Measurements from ENCODE around the gene LARGE1.

Gene LARGE1

DNA sequence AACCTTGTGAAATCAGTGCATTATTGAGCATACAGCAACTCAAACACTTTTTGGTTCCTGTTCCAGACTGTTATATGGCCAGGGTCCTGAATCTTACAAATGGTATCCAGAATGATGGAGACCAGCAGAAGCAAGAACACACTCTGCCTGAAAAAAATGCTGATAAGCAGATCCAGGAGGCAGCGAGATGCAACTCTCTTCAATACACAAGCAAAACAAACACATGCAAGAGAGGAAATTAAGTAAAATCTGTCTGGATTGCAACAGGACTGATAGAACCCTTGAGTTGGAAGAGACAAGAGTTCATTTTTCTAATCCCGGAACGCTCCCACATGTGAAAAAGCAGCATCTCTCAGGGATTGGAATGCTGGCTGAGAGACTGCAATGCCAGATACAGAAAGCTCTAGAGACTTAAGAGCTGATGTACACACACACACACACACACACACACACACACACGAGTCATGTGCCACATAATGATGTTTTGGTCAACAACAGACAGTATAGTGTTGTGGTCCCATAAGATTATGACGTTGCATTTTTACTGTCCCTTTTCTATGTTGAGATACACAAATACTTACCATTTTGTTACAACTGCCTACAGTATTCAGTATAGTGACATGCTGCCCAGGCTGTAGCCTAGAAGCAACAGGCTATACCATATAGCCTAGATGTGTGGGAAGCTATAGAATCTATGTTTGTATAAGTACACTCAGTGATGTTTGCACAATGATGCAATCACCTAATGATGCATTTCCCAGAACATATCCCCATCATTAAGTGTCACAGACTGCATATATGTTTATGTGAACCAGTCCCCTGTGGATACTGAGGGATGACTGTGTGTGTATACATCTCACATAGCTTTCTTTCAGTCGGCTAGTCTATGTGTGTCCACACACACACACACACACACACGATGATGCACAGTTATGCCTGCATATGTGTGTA, 406.6 kb downstream of the LARGE1 start:
- DNase-seq: no peak

DNA sequence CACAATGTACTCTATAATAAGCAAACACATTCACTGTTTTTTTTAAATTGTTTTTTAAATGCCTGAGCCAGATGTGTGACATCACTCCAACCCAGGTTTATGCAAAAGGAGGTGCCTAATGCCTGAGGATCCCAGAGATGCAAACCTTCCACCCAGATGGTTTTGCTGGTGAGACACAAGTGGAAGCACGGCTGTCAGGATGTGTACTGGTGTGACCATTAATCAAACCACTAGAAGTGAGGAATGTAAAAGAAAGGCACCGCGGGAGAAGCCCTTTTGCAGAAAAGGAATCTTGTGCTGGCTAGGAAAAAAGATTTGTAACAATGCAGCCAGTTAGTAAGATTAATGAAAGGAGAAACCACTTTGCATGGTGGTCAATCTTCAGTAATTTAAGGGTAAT, 407.4 kb downstream of the LARGE1 start:
- no peak for DNase-seq

DNA sequence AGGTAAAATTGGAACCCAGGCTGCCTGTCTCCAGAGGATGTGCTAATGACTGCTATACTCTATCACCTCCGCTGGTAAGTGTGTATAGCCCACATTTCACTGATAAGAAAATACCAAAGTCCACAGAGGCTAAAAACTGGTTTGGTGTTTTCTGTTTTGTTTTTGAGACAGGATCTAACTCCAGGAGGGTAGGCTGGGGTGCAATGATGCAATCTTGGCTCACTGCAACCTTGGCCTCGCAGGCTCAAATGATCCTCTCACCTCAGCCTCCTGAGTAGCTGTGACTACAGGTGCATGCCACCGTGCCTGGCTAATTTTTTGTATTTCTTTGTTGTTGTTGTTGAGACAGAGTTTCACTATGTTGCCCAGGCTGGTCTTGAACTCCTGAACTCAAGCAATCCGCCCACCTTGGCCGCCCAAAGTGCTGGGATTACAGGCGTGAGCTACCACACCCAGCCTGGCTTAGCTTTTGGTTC, 409.8 kb downstream of the LARGE1 start:
- no peak for DNase-seq

DNA sequence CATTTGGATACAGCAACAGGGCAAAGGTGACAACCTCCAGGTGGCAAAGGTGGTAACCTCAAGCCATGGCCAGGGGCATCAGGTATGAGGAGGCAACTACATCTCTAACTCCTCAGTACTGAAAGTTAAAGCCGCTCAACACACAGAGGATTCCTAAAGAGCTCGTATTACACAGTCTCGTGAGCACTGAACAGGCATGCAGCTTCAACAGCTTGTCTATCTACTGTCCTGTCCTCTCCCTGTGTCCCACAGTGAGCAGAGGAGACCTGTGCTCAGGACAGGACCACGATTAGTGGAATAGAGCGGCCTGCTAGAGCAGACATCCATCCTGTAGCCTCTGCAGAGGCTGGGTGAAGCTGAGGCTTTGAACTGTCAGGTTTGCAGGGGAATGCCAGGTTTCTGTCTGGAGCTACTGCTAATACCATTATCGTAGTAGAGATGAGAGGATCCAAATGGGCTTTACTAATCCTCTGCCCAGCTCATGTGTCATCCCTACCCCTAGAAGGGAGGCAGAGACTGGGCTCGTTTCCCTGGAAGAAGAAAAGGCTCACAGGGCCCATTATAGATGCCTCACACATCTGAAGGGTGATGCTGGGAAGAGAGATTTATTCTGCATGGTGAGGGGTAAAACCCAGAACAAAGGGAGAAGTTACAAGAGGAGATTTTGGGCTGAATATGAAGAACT, 415.2 kb downstream of the LARGE1 start:
- DNase-seq: no peak

DNA sequence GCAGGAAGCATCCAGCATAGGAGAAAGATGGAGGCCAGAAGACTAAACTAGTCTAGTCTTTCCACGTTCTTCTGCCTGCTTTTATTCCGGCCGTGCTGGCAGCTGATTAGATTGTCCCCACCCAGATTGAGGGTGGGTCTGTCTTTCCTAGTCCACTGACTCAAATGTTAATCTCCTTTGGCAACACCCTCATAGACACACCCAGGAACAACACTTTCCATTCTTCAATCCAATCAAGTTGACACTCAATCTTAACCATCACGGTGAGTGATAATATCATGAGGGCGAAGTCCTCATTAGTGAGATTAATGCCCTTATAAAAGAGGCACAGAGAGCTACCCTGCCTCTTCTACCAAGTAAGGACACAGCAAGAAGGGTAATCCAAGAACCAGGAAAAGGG, 424.2 kb downstream of the LARGE1 start:
- no peak for DNase-seq

DNA sequence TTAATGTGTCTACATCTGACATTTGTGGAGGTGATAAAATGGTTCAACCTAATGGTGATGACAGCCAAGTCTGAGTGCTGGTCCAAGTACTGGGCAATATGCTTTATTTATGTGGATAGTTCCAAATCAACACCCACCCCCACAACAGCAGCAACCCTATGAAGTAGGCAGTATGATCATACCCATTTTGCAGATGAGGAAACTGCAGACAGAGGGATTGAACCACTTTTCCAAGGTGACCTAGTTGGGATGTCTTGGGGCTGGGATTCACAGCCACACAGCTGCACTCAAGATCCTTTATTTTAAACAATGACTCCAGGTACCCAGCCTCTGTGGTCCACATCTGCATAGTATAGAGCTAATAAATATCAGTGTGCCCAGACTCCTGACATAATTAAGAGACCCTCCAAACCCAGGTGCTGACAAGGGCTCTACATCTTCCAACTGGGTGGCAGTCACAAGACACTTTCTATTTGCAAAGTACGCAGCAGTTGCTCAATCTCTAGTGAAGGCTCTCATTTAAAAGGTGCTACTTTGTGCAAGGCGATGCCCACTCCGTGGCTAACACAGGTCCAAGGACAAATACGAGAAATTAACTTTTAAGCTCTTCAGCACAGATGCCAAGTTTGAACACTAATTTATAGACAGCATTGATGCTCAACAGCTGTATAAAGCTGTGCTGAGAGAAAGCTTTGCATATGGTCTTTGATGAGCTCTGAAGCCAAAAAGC, 426.6 kb downstream of the LARGE1 start:
- DNase-seq: no peak

DNA sequence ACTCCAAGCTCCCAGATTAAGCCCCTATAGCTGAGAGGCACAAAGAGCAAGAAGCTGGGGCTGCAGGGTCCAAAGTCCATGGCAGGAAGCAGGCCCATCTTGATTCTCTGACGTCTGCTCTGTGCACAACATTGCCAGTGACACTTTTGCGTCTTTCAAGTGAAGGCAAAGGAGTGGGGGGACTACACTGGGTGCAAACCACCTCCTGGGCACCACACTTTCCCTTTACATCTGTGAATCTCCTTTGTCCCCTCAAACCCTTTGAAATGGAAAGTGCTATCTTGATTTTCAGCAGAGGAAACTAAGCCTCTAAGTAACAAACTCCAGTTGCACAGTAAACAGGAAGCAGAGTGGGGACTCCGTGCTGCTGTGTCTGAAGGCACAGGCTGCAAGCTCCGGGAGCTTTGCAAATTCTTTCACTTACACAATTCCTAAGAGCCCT, 428.0 kb downstream of the LARGE1 start:
- DNase-seq: no peak

DNA sequence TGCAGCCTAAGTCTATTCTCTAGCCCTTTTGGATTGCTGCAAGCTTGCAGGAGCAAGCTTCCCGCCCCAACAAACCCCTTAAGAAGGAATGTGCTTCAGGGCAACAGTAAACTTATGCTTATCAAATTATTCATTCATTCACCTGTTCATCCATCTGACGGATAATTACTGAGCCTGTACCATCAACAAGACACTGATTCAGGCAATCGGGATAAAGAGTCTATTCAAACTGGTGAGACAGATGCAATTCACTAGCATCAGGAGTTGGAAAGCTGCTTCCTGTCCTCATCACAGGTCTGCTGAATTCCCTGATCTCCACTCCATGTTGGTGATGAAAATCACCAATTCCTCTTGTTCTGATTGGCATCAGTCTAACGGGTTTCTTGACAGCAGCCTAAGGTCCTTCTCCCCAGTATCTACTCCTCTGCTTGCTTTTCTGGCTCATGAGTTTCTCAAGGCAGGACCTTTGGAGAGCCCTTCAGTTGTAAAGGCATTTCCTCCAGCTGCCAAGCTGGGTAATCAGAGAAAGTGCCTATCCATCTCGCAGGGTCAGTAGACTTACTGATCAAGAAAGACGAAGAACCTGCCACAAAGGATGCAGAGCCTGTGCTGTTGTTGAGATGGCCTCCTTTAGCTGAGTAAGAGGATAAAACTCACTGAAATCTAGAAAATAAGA, 433.1 kb downstream of the LARGE1 start:
- DNase-seq: no peak

DNA sequence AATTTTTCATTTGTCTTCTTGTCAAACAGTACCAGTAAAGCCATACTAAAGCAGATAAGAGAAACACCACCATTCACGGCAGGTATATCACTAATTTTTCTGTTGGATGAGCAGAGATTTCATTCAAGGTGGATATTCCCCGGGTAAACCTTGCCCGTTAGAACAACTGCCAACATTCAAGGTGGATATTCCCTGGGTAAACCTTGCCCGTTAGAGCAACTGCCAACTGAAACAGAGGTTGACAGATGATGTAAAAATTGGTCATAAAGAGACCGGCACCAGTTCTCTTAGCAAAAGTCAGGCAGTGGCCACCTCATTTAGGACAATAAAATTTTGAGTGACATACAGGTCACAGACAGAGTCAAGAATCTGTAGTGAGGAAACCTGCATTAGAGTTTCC, 438.7 kb downstream of the LARGE1 start:
- DNase-seq: no peak

DNA sequence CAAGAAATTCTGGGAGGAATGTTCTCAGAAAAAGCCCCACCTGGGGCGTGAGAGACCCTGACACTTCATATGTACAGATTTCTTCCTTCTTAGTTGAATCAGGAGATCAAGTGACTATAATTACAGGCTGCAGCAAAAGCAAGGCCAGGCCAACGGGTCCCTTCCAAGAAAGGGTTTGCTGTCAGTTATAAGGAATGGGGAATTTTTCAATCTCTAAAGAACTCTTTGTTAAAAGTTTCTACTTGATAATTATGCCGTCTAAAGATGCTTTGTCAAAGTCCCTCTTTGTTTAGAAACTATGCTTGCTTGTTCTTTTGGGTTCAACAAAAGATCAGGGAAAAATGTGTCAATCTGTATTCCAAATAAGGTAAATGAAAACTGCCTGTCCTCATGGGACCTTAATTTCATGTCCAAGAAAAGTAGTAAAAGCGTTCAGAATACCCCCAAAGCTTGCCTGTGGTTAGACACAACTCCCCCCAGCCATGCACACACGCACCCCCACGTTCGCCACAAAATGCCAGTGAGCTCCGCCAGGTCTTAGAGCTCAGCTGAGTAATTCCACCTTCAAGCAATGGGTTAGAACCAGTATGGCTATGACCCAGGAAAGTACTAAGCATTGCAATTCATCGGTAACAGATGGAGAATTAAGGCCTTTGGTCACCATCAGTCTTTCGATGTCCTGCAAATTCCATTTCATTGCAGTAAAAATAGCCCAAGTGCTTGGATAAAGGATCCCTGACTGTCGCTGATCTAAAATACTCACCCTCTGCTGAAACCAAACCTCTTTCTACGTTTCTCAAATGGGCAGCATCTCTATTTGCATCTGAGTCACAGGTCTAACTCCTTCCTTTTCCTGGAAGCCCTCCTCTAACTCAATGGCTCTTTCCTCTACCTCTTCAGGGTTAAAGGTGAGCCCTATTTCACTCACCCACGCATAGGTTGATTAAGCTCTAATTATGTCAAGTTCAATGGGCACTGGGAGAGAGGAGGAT, 442.9 kb downstream of the LARGE1 start:
- DNase-seq: no peak

DNA sequence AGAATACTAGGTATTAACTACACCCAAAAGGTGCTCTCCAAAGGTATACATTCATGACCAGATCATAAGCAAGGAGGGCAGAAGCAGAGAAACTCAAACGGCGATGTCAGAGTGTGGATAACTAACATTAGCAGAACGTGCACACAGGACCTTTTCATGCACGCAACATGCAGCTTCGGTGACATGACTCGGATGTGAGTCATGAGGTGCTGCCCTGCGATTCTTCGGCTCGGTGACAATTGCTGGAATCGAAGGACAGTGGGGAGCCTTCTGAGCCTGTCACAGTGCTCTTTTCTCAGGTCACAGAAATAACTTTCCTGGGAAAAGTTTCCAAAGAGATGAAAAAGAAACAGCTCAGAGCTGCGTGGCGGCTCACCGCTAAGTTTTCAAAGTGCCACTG, 443.6 kb downstream of the LARGE1 start:
- DNase-seq: no peak

DNA sequence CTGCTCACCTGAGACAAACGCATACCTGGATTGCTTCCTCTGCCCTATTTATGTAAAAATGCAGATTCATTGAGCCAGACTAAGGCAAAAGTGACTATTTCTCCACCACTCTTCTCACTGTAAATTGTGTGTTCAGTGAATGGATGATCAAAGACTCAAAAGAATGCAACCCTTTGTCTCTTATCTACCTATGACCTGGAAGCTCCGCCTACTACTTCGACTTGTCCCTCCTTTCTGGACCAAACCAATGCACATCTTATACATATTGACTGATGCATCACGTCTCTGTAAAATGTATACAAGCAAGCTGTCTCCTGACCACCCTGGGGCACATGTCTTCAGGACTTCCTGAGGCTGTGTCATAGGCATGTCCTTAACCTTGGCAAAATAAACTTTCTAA, 444.1 kb downstream of the LARGE1 start:
- DNase-seq: no peak

DNA sequence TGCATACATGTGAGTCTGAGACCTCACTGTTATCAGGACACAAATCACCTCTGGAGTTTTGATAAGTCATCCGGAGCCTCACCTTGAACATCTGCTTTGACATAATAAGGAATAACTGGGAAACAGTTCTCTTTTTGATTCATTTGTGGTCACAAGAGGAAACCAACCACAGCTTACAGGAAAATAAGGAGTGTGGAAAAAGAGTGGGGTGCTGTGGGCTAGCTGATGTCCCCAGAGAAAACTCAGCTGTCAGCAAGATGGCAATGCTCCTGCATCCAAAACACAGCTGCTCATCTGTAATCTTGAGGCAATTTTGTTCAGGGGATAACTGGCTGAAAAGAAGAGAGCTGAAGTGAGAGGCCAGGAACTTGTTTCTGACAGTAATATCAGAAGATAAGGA, 445.7 kb downstream of the LARGE1 start:
- no peak for DNase-seq

DNA sequence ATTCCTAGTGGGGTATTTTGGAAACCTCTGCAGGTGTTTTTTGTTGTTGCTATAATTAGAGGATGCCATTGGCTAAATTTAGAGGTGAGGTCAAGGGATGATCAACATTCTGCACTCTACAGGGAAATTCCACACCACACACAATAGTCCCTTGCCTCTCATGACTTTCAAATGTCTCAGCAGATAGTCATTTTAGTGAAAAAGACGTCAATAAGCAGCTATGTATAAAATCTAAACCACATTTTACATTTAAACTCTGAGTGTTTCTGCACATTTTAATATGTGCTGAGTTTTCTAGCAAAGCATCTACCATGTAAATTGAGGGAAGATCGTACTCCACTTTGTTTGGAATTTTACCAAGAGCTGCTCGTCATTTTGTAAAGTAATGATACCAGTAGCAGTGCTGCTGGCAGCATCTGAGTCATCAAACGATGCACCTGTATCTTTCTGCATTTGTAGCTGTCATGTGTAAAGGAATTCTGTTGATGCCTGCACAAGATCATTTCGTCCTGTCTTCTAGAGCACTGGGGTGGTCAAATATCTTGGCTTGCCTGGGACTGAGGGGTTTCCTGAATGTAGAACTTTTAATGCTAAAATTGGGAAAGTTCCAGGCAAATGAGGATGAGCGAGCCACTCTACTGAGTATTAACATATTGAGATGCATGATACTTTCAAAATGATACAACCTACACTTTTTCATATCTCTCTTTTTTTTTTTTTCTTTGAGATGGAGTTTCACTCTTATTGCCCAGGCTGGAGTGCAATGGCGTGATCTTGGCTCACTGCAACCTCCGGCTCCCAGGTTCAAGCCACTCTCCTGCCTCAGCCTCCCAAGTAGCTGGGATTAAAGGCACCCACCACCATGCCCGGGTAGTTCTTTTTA, 447.6 kb downstream of the LARGE1 start:
- DNase-seq: no peak

DNA sequence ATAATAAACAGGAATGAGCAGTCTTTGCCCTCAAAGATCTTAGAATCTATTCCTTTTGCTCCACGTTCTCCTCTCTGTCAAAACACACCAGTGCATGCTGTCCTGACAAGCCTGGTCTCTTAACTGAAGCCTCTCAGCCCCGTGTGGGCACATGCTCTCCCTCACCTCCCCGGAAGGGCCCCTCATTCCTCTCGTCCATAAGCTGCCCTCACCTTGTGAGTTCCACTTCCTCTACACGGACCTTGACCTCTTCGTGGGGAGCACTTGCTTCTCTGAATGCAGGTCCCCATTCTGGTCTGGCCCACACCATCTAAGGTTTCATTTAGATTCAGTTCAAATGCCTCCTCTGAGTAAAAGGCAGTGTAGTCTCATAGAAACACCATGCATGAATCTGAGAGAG, 449.8 kb downstream of the LARGE1 start:
- no peak for DNase-seq

DNA sequence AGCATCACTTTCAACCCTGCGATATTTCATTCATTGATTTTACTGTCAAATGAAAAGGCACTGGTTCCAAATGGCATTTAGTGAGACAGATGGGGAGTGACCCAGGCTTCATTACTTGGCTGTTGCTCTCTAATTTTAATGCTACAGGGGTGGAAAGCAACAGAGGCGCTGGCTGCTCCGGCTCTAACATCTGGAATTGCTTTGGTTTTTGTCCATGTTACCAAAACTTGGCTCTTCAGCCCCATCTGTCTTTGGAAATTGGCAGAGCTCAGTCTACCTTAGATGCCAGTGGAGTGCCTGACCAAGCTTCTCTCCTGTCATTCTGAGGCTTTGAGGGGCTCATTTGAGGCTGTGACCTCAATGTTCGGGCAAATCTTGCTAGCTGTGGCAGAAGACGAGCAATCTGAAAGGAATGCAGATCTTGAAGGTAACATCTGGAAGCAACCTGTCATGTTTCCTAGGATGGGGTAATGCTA, 452.6 kb downstream of the LARGE1 start:
- no peak for DNase-seq

DNA sequence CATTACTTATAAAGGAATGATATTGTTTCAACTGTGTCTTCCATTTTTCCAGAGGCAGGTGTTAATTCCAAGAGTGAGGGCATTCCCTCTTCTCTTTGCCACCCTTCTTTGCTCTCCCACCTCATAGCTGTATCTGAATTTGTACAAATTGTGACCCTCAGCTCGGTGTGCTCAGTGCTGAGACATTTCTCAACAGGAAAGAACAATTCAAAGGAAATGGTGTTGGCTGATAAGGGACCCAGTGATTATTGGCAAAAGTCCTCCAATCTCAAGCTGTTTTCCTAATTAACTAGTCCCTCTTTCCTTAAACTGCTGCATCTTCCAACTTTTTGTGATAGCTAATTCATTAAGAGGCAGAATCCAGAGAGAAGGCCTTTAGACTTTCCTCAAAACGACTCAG, 453.2 kb downstream of the LARGE1 start:
- DNase-seq: no peak

DNA sequence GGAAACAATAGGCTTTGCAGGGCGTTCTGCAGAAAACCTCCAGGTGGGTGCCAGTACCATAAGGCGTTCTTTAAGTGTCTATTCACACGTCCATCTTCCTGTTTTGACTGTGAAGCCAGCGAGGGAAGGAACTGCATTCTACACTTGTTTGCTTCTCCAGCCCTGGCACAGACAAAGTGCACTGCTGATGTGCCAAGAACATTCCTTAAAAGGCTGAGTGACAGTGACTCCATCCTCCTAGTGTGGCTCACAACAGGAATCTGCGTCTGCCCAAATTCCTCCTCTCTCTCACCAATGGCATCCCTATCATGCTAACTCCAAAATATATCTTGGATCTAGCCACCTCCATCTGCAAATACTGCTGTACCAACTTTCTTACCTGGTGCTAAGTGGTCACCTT, 454.7 kb downstream of the LARGE1 start:
- DNase-seq: no peak

DNA sequence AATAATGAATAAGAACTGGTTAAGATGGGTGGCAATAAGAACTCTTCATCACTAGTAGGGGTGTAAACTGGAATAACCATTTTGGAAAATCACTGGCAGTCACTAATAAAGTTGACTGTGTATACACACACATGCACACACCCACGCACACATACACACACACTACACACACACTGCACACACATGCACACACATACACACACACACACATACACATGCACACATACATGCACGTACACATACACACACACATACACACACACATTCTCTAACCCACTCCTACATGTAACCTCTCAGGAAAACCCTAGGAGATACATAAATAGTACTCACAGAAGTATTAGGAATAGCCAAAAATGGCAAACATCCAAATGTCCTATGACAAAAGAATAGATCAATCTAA, 455.6 kb downstream of the LARGE1 start:
- DNase-seq: no peak

DNA sequence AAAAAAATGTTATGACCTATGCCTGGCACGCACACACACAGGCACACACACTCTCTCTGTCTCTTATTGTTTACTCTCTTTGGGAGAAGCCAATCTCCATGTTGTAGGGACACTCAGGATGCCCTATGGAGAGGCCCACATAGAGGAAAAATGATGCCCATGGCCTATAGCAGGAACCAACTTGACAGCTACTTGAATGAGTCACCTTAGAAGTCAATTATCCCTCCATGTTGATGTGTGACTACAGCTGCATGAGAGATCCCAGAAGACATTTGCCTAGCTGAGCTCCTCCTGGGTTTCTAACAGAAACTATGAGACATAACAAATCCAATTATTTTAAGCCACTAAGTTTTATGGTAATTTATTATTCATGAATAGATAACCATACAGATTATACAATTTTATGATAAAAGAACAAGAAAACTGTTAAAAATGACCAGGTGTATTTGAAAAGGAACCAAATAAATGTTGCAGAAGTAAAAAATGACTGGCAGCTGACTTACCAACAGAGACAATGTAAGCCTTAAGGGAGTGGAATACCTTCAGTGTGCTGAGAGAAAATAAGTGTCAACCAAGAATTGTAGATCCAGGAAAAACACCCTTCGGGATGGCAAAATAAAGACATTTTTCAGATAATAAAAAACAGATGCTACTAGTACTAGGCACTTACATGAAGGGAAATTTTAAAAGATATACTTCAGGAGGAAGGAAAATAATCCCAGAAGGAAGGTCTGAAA, 458.4 kb downstream of the LARGE1 start:
- no peak for DNase-seq

All from CD4-positive, alpha-beta T cell treated with Interleukin-4 for 4 hours (primary cell).